H4 (cell line): ENCODE results near the gene SRSF9. TPM values are rescaled to one million over a fixed set of nuclear protein-coding genes. Genes with fewer than 3 reads are reported as not detected.

ENCODE experiments used
- total RNA-seq: library from RNA; depleted of rRNA; stranded (reverse); fragments of >200 nt; shearing (Covaris generic); gene quantifications from 2 replicates; pipeline ENCODE4 v1.2.3, GENCODE V29; 2014; rRNA removed

Gene SRSF9
- total RNA-seq, 1 experiment from 2014 or later = 221 TPM

Other genes starting within 250 kb of the SRSF9 start
- 18.7 and 31.3 TPM in 2 replicates for gene PXN, start 204.0 kb downstream of the SRSF9 start, total RNA-seq
- under 0.01 TPM in 1 of 2 replicates, not detected in the other for gene RNU4-2, start 177.8 kb downstream of the SRSF9 start, total RNA-seq
- under 0.01 TPM in 2 replicates for gene RNU4-1, start 176.5 kb downstream of the SRSF9 start, total RNA-seq
- gene SIRT4, start 167.4 kb downstream of the SRSF9 start, total RNA-seq = 2.4 and 6.8 TPM in 2 replicates
- gene PLA2G1B, start 142.0 kb downstream of the SRSF9 start, total RNA-seq = not detected in 2 replicates
- gene MSI1, start 100.6 kb downstream of the SRSF9 start, total RNA-seq = 0.35 and 0.72 TPM in 2 replicates
- 602 and 637 TPM in 2 replicates for gene COX6A1, start 31.6 kb downstream of the SRSF9 start, total RNA-seq
- 72.8 and 83.2 TPM in 2 replicates for gene TRIAP1, start 23.4 kb downstream of the SRSF9 start, total RNA-seq
- 21.2 and 24.8 TPM in 2 replicates for gene GATC, start 23.3 kb downstream of the SRSF9 start, total RNA-seq
- 538 and 559 TPM in 2 replicates for gene DYNLL1, start 26.4 kb upstream of the SRSF9 start, total RNA-seq
- gene COQ5, start 59.4 kb upstream of the SRSF9 start, total RNA-seq = 47.9 and 50.9 TPM in 2 replicates
- 59.4 and 74.9 TPM in 2 replicates for gene RNF10, start 64.6 kb upstream of the SRSF9 start, total RNA-seq
- gene POP5, start 111.7 kb upstream of the SRSF9 start, total RNA-seq = 71.1 and 77.5 TPM in 2 replicates
- not detected in 2 replicates for gene CABP1, start 170.9 kb upstream of the SRSF9 start, total RNA-seq
- 136 and 137 TPM in 2 replicates for gene MLEC, start 217.4 kb upstream of the SRSF9 start, total RNA-seq
- 14.3 and 14.4 TPM in 2 replicates for gene UNC119B, start 240.7 kb upstream of the SRSF9 start, total RNA-seq